ENCODE data around the gene CNOT8.
"Not testable (repeated sequence)": the region's sequence is repeated elsewhere in the genome, so short reads cannot be mapped to it uniquely, and the experiment has no call there.

CNOT8 gene

GRCh38 chr5:154865466-154866184, 7.2 kb downstream of the CNOT8 start:
- ATAC-seq (peak; percentile 72), DNase-seq (no peak)

GRCh38 chr5:154866841-154867240, 8.4 kb downstream of the CNOT8 start:
- ATAC-seq (no peak), DNase-seq (no peak)

GRCh38 chr5:154868702-154869101, 10.3 kb downstream of the CNOT8 start:
- ATAC-seq (no peak), DNase-seq (no peak)

GRCh38 chr5:154871734-154872133, 13.3 kb downstream of the CNOT8 start:
- no peak for ATAC-seq

GRCh38 chr5:154873791-154874331, 15.4 kb downstream of the CNOT8 start:
- ATAC-seq: no peak
- no peak for DNase-seq

More at GRCh38 chr5:154871734-154872133, 13.3 kb downstream of the CNOT8 start:
- no peak for DNase-seq

- ATAC-seq (no peak), DNase-seq (no peak)
Observed at GRCh38 chr5:154878642-154879335, 20.4 kb downstream of the CNOT8 start.

- DNase-seq: no peak
- no peak for ATAC-seq
Observed at GRCh38 chr5:154881986-154882385, 23.6 kb downstream of the CNOT8 start.

- ATAC-seq: no peak
Observed at GRCh38 chr5:154884424-154884823, 26.0 kb downstream of the CNOT8 start.

GRCh38 chr5:154885439-154885838, 27.0 kb downstream of the CNOT8 start:
- ATAC-seq (no peak), DNase-seq (no peak)

More at GRCh38 chr5:154884424-154884823, 26.0 kb downstream of the CNOT8 start:
- DNase-seq: no peak

- ATAC-seq (no peak), DNase-seq (no peak)
Observed at GRCh38 chr5:154892369-154892771, 33.9 kb downstream of the CNOT8 start.

GRCh38 chr5:154893381-154893780, 35.0 kb downstream of the CNOT8 start:
- DNase-seq: no peak
- ATAC-seq: no peak

- no peak for ATAC-seq
Observed at GRCh38 chr5:154895606-154896561, 37.5 kb downstream of the CNOT8 start.

GRCh38 chr5:154896562-154897165, 38.2 kb downstream of the CNOT8 start:
- no peak for ATAC-seq
- no peak for DNase-seq

More at GRCh38 chr5:154895606-154896561, 37.5 kb downstream of the CNOT8 start:
- no peak for DNase-seq

- DNase-seq: no peak
- ATAC-seq: no peak
Observed at GRCh38 chr5:154898210-154898609, 39.8 kb downstream of the CNOT8 start.

- DNase-seq (no peak), ATAC-seq (no peak)
Observed at GRCh38 chr5:154899151-154899816, 40.9 kb downstream of the CNOT8 start.

- no peak for ATAC-seq
- no peak for DNase-seq
Observed at GRCh38 chr5:154900066-154900465, 41.6 kb downstream of the CNOT8 start.

- no peak for ATAC-seq
- no peak for DNase-seq
Observed at GRCh38 chr5:154901276-154901675, 42.8 kb downstream of the CNOT8 start.

GRCh38 chr5:154901913-154902312, 43.5 kb downstream of the CNOT8 start:
- ATAC-seq (no peak), DNase-seq (no peak)

GRCh38 chr5:154905601-154906000, 47.2 kb downstream of the CNOT8 start:
- not testable (repeated sequence) for DNase-seq, ATAC-seq

- no peak for DNase-seq
- no peak for ATAC-seq
Observed at GRCh38 chr5:154916874-154917273, 58.4 kb downstream of the CNOT8 start.

GRCh38 chr5:154917757-154918156, 59.3 kb downstream of the CNOT8 start:
- ATAC-seq: no peak

More at GRCh38 chr5:154917757-154918156, 59.3 kb downstream of the CNOT8 start:
- no peak for DNase-seq

Measured in stimulated activated naive CD8-positive, alpha-beta T cell treated with anti-CD3 and anti-CD28 coated beads, Interleukin-15, Interleukin-2, amounts not matched to agents 100 U/mL and 50 U/mL, for 24 hours (primary cell).